Inferior parietal cortex (tissue), 1 donor: ENCODE measurements around the gene CLEC7A.

Source experiments
- DNase-seq: peaks from one replicate; pipeline ENCODE4 v3.0.0-alpha.2; 2016; ENCODE audit errors: extremely low spot score

CLEC7A gene

GRCh38 chr12:10094646-10095395, 35.2 kb downstream of the CLEC7A start:
- DNase-seq, result no peak

- no peak for DNase-seq
Measured at GRCh38 chr12:10088955-10089900, 40.8 kb downstream of the CLEC7A start.

GRCh38 chr12:10088031-10088430, 42.0 kb downstream of the CLEC7A start:
- no peak for DNase-seq

DNA sequence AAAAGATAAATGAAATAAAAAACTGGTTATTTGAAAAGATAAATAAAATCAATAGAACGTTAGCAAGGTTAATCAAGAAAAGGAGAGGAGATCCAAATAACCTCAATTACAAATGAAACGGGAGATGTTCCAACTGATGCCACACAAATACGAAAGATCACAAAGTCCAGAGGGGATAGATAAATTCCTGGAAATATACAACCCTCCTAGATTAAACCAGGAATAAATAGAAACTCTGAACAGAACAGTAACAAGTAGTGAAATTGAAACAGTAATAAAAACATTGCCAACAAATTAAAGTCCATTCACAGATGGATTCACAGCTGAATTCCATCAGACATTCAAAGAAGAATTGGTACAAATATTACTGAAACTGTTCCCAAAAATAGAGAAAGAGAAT, 43.6 kb downstream of the CLEC7A start:
- no peak for DNase-seq

DNA sequence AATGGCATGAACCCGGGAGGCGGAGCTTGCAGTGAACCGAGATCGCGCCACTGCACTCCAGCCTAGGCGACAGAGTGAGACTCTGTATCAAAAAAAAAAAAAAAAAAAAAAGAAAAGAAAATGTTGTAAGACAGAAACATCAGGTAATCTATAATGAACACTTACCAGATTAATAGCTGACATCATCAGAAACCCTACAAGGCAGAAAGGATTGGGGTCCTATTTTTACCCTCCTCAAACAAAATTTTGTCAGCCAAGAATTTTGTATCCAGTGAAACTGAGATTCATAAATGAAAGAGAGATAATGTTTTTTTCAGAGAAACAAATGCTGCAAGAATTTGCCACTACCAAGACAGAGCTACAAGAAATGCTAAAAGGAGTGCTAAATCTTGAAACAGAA, 45.3 kb downstream of the CLEC7A start:
- no peak for DNase-seq

- DNase-seq, result no peak
Measured at GRCh38 chr12:10082117-10082874, 47.7 kb downstream of the CLEC7A start.

DNA sequence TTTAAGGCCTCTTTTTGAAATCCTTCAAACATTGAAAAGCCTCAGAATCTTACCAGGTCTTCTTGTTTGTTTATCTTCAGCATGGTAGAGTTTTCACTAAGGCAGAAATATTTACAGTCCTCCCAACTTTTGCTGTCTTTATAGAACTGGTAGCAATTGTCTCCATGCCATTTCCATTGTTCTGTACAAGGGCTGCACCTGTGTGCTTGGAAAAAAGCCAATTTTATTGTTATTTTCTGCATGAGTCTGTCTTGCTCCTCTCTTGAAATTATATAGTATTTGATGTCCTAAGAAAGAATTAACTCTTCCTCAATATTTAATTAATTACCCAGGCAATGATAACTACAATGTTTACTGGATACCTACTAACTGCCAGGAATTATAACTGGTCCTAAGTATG, 54.5 kb downstream of the CLEC7A start:
- DNase-seq, result no peak

- no peak for DNase-seq
Measured at GRCh38 chr12:10073261-10073660, 56.7 kb downstream of the CLEC7A start.

DNA sequence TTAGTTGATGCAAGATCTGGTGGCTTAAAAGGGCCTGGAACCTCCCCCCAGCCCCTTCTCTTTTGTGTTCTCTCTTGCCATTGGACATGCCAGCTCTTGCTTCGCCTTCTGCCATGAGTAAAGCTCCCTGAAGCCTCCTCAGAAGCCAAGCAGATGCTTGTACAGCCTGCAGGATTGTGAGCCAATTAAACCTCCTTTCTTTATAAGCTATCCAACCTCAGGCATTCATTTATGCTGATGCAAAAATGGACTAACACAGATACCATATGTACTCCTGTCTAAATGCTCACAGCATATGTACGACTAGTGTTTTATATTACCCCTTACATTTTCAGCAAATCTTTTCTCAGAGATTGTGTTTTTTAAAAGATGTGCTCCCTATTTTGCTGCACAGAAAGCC, 57.9 kb downstream of the CLEC7A start:
- DNase-seq, result no peak

DNA sequence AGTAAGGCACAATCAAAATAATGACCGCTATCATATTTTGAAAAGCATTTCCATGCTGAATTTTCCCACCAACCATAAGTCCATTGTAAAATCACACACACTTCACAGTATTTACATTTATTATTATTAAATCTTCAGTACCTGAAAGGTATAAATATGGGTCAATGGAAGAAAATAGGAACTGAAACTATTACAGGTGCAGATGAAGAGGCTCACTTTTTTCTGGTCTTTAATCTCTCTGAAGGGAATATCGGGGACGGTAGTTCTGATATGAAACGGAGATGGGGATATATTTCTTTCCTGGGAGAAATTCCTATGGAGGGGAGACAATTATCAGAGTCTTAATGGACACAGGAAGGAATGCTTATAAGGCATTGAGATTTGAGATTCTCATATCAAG, 59.6 kb downstream of the CLEC7A start:
- no peak for DNase-seq

DNA sequence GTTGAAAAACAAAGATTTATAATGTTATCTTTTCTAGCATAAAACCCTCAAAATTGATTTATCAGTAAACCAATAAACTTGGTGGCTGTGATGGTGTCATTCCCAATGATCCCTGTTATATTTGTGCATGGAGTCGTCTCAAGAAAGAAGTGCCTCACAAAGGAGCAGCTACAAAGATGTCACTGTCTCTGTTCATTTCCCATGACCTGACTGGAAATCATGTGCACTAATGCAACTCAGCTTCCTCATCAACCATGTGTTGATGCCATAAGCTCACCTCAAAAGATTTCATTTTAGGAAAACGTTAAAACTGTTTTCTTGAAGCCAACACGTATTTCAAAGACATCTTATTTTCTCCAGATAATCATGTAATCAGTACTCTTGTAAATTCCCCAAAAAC, 60.0 kb downstream of the CLEC7A start:
- DNase-seq, result no peak

DNA sequence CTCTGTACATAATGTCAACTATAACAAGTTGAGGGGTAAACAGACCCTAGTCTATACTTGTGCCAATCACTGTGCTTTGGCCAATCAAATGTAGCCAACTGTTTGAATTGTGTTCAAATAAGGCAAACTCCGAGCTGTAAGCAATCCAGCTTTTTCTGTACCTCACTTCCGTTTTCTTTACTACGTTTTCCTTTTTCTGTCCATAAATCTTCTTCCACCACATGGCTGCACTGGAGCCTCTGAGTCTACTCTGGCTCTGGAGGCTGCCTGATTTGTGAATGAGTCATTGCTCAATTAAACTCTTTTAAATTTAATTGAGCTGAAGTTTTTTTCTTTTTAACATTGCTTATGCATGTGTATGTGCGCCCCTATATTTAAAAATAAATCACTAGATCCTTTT, 60.9 kb downstream of the CLEC7A start:
- DNase-seq, result no peak

DNA sequence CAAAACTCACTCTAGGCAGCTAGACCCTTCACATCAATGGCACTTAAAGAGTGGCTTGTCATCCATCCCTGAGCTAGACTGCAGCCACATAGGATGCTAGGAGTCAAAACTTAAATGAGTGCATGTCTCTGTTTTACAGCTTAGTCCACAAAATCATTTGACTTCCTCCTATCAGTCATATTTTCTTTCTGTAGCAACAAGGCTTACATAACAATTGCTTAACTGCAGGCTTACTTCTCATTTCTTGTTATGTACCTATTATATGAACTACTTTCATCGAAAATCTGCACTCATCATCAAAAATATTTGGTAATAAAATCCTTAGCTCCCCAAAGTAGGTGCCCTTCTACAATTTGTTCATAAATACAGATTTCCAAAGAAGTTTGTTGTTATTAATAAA, 61.4 kb downstream of the CLEC7A start:
- DNase-seq, result no peak

DNA sequence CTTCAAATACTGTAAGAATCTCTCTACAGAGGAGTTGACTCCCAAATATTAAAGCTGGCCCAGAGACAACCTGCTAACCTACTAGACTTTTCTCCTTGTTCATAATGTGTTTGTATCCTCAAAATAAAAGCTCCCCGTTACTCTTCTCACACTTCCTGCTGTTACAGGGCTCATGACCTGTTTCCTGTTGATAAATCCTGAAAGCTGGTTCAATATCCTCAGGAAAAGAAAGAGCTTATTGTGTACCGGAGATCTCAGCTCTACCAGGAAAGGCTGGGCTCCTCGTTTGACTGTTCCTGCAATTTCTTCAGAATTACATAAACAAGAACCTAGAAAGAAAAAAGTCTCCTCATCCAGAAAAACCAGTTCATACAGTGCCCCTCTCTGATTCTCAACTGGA, 62.1 kb downstream of the CLEC7A start:
- DNase-seq, result no peak

GRCh38 chr12:10067264-10067663, 62.7 kb downstream of the CLEC7A start:
- DNase-seq, result no peak
